ENCODE data around the gene SERTAD4.
"Not testable (repeated sequence)": the region's sequence is repeated elsewhere in the genome, so short reads cannot be mapped to it uniquely, and the experiment has no call there.

Gene SERTAD4

DNA sequence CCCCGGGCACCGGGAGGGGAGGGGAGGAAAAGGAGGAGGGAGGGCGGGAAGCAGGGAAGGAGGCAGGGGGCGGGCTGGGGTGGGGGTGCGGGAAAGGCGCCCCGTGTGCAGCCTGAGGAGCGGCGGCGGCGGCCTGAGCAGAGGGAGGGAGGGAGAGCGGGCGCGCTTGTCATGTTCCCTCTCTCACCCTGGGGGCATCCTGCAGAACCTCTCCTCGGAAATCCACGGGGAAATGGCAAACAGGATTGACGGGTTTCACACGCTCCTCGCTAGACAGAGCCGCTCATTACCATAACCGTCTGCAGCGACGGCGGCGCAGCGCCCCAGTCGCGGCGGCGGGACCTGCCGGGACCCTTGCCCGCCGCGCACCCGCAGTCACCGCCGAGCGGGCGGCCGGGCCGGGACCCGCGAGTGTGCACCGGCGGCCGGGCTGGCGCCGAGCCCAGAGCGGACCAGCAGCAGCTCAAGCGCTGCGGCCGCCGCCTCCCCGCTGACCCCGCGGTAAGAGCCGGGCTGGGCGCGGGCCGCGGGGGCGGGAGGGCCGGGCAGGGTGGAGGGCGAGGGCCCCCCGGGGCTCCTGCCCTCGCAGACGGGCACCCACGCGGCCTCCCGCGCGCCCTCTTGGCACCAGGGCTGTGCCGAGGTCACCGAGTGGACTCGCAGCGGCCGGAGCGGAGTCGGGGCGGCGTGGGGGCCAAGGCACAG is at the start of gene SERTAD4:
Gene SERTAD4 (plus strand): TSS at position 286 of the 705 bp plus-strand sequence. CDS start 5,165 bp downstream, outside the sequence.
- DNase-seq (ENCODE audit: low read depth), result peak; percentile 58

DNA sequence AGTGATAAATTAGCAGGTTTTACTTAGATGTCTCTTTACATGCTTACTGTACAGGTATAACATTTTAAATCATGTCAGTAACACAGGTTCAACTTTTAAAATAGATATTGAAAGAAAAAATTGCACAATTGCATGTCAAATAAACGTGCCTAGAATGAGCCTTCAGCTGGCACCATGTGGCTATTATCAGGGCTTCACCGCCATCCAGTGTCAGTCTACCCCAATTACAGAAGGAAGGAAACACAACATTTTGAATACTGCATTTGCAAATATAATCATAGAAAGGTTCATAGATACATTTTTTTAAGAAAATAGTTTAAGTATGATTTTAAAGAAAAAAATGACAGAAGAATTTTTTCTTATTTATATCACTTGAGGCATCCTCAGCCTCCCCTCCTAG is 47.5 kb upstream of the SERTAD4 start:
- DNase-seq (ENCODE audit: low read depth), result no peak

DNA sequence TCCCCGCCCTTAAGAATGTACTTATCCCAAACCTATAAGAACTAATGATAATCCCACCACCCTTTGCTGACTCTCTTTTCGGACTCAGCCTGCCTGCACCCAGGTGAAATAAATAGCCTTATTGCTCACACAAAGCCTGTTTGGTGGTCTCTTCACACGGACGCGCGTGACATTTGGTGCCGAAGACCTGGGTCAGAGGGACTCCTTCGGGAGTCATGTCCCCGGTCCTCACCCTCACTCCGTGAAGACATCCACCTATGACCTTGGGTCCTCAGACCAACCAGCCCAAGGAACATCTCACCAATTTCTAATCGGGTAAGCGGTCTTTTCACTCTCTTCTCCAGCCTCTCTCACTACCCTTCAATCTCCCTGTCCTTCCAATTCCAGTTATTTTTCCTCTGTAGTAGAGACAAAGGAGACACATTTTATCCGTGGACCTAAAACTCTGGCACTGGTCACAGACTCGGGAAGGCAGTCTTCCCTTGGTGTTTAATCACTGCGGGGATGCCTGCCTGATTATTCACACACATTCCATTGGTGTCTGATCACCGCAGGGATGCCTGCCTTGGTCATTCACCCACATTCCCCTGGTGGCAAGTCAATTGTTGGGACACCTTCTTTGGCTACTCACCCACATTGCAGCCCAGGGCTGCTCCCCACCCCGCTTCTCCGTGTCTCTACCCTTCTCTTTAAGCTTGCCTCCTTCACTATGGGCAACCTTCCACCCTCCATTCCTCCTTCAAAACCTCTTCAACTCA is 44.6 kb upstream of the SERTAD4 start:
- peak; percentile 89 for DNase-seq (ENCODE audit: low read depth)

DNA sequence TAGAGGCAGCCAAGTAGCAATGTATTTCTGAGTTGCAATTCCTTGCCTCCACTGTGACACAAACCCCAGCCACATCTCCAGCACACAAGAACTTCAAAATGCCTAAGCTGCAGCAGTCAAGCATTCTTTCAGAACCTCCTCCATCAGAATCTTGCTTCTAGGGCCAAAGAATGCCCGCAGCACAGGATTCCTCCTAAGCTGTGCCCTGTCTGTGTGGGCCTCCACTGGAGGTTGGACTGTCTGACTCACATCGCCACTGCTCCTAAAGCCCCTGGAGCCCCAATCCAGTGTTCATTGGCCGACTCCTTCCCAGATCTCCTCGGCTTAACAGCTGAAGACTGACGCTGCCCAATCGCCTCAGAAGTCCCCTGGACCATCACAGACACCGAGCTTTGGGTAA is 43.2 kb upstream of the SERTAD4 start:
- no peak for DNase-seq (ENCODE audit: low read depth)

DNA sequence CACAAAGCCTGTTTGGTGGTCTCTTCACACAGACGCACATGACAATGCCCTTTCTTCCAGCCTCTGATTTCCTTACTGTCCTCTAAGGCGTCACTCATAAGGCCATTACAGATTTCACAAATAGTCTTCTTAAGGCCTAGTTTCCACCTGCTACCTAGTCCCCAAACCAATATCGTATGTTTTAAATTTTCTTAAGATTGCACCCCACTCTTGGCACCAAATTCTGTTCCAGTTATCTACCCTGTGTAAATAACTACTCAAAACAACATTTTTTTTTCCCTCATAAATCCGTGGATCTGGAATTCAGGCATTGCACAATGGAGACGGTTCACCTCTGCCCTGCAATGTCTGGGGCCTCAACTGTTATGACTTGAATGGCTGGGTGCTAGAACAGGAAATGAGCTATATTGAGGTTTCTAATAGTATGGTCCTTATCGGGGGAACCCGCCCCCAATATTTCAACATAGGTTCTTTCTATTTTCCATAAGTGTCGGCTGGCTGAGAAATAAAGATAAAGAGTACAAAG is 36.9 kb upstream of the SERTAD4 start:
- DNase-seq (ENCODE audit: low read depth), result no peak

DNA sequence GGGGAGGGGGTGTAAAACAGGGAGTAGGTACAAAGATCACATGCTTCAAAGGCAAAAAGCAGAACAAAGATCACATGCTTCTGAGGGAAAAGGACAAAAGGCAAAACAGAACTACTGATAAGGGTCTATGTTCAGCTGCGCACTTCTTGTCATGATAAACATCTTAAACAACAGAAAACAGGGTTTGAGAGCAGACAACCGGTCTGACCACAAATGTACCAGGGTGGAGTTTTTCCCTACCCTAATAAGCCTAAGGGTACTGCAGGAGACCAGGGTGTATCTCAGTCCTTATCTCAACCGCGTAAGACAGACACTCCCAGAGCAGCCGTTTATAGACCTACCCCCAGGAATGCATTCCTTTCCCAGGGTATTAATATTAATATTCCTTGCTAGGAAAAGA is 36.3 kb upstream of the SERTAD4 start:
- DNase-seq (ENCODE audit: low read depth), result not testable (repeated sequence)

DNA sequence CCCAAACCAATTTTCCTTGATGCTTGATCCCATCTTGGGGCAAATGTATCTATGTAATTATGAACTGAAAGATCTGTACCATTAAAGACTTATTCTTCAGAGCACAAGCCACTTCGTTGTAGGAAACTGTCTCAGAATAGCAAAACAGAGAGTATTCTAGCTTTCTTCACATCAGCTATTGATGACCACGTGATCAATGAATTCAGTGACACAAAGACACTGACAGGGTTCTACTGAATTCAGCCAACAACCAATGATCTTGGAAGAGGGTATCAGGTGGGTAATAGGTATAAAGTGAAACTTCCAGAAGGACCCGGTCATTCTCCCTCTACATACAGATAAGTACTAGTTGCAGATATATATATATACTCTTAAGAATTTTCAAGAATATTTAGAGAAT is 33.8 kb upstream of the SERTAD4 start:
- no peak for DNase-seq (ENCODE audit: low read depth)

DNA sequence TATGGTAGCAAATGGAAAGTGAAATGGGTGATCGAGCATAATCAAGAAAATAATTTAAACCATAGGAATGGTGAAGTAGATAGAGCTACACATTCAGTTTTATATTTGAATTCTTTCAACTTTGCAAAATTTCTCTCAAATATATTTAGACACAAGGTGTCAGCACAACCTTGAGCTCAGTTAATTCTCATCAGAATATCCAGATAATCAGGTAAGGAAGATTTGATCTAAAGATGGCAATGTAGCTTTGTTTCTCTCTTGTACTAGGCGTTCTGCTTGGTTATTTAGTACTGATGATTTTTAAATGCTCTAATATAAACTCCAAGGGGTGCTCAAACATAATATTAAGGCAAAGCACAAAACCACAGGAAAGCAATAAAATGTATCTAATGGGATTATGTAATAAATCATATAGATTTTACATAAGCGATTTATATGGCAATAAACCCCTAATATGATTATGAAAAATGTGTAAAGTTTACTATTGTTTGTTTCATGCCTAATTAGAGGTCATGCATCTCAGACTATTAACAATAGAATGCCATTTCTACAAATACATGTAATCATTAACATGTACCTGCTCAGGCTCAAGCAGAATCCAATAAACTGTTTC is 32.4 kb upstream of the SERTAD4 start:
- no peak for DNase-seq (ENCODE audit: low read depth)

DNA sequence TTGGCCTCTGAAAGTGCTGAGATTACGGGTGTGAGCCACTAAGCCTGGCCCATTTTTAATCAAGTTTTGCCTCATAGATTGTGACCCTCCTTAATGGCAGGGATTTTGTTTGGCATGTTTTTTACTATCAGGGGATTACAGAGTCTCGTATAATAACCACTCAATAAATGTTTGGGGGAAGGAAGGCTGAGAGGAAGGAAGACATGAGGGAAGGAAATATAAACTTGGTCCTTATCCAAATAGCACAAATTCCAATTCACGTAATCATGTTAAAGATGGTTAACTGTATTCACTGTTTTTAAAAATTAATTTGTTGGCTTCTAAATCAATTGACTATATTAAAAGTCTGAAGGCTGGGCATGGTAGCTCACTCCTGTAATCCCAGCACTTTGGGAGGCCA is 30.9 kb upstream of the SERTAD4 start:
- peak; percentile 56 for DNase-seq (ENCODE audit: low read depth)

DNA sequence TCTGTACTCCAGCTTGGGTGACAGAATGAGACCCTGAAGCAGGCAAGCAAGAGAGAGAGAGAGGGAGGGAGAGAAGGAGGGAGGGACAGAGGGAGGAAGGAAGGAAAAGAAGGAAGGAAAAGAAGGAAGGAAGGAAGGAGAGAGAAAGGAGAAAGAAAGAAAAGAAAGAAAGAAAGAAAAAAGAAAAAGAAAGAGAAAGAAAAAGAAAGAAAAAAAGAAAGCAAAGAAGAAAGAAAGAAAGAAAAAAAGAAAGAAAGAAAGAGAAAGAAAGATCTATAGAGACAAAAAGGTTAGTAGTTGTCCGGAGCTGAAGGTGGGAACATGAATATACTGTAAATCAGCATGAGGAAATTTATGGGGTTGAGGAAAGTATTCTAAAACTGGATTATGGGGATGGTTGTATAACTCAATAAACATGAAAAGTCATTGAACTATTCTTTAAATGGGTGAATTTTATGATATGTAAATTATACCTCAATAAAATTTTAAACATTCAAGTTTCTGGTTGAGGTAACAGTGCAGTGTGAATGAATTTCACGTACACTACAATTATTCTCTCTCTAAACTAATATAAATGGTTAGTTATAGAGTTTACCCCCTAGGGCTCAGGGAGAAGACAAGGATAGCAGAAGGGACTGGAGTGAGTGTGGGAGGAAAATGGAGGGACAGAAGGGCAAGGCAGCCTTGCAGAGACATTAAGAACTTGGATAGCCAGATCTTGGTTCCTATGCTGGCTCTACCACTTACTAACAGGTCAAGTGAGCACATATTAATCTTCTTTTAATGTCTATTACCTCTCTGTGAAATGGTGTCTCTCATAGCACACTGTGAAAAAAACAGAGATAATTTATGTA is 24.8 kb upstream of the SERTAD4 start:
- no peak for DNase-seq (ENCODE audit: low read depth)

DNA sequence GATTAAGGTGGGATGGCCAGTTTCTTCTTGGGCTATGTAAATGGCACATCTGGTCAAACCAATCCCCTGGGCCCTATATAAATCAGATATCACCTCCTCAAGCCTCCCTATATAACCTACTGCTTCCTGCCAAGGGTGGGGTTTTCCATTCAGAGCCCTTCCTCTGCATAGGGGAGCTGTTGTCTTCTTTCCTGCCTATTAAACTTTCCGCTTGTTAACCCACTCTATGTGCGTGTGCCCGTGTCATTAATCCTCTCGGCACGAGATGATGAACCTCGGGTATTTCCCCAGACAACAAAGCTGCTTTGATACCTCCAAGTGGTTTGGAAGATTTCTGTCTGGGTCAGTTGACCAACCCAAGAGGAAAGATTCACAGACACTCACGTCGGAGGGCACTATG is 19.3 kb upstream of the SERTAD4 start:
- DNase-seq (ENCODE audit: low read depth), result no peak

DNA sequence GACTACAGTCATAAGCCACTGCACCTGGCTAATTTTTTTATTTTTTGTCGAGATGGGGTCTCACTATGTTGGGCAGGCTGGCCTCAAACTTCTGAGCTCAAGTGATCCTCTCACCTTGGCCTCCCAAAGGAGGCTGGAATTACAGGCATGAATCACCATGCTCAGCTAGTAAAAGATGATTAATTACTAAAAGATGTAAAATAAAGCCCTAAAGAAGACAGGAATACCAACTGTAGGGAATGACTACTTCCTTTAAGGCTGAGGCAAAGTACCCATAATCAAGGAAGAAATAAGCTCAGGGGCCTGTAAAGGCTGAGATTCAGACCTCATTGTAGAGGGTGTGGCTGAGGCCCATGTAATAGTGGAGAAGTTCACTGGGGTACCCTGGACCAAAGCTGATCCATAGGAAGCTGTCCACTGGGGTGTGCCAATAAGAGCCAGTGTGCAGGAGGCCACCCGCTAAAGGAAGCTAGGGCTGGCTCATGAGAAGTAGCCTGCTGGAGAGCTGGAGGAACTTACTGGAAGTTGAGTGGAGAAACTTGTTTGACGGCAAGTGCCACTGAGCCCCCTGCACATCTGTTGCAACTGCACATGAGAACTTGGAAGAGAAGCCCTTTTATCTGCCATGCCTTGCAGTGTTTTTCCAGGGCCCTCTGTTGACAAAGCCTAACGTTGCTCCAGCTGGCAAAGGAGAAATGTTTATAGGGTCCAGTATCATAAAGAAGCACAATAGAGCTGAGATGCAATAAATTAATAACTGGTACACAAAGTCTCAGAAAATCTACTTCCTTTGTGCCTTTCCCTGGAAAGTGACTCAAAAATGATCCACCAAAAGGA is 17.8 kb upstream of the SERTAD4 start:
- DNase-seq (ENCODE audit: low read depth), result peak; percentile 22

DNA sequence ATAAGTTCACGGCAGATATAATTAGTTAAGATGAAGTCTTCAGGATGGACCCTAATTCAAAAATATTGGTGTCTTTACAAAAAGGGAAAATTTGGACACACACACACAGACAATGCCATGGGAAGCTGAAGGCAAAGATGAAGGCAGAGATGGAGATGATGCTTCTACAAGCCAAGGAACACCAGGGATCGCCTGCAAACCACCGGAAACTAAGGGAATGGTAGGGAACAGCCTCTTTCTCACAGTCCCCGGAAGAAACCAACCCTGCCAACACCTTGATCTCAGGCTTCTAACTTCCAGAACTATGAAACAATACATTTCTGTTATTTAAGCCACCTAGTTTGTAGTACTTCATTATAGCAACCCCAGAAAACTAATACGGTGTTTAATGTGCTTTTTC is 15.1 kb upstream of the SERTAD4 start:
- DNase-seq (ENCODE audit: low read depth), result no peak

DNA sequence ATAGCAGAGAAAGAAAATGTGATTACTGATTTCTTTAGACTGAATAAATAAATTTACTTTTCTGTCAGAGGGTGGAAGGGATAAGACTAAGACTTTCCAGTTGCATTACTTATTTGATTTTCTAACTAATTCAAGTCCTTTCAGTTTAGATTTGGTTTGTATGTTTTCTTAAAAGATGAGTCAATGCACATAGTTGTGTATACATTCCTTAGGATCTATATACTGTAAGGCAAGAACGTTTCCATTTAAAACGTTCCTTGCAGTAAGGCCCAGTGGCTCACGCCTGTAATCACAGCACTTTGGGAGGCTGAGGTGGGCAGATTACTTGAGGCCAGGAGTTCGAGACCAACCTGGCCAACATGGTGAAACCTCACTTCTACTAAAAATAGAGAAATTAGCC is 14.5 kb upstream of the SERTAD4 start:
- DNase-seq (ENCODE audit: low read depth), result no peak

DNA sequence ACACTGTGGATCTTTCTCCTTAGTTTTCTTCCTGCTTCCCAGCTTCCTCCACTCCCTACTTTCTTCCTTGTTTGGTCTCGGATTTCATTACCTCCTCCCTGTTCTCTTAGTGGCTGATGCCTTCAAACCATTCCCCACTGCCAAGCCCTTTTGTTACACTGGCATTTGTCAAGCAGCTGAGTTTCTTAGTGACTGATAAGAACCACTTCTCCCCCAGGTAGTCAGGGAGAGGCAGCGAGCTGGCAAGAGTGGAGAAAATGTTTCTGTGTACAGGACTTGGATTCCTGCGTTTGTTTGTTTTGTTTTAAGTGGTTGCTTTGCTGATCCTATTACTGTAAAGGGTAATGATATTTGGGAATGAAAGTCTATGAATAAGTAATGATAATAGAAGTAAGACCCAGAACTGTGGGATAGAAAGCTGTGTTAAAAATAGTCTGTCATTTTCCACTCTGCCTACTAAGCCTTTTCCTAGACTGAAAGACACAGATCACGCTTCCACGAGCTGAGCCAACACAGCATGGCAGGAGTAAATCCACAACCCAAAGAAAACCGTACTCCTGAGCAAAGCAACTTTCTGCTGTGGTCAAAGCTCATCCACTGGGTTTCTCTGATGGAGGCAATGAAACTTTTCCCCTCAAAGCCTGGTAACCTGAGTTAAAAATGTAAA is 10.1 kb upstream of the SERTAD4 start:
- DNase-seq (ENCODE audit: low read depth), result peak; percentile 34

DNA sequence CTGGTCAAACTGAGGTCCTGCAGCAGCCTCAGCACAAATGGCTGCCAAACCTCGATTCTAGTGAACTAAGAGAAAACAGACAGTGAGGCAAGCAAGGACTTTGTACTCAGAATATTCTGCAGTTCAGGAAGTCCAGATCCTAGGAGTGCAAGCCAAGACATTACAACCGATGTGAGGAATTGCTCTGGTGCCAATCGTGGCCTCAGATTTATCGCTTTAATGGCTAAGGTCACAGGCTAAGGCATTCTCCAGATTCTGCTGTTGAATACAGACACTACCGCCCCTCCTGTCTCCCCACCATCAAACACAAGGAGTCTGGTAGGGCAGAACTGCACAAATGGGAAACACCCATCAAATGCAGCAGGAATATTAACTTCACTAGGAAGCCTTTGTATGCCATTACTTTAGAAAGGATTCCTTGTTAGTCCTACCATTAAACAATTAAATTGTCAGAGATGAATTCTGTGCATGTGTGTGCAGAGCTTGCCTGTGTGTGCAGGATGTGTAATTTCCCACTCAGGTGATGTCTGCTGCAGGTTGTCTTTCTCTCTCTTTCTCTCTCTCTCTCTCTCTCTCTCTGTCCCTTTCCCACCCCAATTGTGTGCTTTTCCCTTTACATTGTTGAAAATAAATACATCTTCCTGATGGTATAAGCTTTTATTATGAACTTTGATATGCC is 9.2 kb upstream of the SERTAD4 start:
- DNase-seq (ENCODE audit: low read depth), result no peak

DNA sequence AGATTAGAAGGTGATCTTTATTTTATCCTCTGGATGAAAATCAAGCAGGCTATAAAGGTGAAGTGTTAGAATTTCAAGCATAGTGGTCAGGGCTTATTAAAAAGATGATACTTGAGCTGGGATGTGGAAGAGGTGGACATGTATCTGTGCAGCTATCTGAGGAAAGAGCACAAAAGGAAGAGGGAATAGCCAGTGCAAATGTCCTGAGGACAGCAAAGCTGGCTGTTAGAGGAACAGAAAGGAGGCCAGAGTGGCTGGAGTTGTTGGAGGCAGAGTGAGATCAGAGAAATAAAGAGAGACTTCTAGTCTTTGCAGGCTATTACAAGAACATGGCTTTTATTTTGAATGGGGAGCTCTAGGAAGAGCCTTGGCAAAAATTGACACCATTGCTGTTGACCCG is 4.4 kb upstream of the SERTAD4 start:
- DNase-seq (ENCODE audit: low read depth), result no peak

DNA sequence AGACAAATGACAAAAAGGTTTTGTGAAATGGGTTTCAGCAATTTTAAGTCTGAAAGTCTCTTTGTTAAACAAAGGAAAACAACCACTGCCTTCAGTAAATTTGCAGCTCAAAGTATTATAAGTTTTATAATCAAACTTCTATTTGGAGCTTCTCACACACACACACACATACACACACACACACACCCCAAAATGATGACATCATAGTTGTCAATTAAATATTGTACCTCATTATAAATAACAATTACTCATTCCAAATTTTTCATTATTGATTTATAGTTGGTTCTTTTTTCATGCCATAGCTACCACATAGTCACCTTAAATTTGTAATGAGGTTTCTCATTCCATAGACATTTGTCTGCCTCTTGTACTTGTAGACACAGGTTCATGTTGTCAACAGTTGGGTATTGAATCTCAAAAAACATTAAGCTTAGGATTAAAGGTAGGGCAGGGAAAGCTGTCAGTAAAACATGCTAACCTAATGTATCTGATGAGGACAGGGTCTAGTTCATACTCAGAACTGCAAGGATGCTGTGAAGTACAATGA is 2.4 kb upstream of the SERTAD4 start:
- DNase-seq (ENCODE audit: low read depth), result no peak

DNA sequence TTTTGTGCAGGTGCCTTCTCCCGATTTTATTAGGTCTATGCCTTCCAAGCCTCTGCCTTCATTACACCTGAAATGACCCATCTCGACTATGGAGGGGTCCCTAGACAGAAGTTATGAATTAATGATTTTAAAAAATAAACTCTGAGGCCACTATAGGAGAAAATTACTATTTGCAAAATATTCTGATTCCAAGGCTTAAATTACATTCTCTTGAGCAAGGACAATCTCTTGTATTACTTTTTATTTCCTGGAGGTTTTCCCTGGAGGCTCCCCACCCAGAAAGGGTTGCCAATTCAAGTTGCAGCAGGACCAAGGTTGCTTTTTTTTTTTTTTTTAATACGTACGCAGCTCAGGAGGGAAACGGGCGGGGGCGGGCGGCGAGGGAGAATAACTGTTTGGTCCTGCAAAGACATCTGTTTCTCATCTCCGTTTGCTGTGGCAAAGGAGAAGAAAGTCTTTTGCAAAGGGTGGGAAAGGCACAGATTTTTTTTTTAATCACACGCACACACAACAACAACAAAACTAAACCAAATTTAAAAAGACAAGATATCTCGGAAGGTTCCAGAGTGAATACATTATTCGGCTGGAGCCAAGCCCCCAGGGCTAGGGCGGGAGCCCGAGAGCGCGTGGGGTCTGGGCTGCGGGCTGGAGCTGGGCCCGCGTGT is 618 bp upstream of the SERTAD4 start:
- peak; percentile 56 for DNase-seq (ENCODE audit: low read depth)
